Fibroblast of peridontal ligament (primary cell): ENCODE data around the gene HESX1.

ENCODE experiments used
- DNase-seq: peaks from one replicate; pipeline ENCODE4 v3.0.0-alpha.2; 2010; ENCODE audit errors: extremely low read depth

Gene HESX1

DNA sequence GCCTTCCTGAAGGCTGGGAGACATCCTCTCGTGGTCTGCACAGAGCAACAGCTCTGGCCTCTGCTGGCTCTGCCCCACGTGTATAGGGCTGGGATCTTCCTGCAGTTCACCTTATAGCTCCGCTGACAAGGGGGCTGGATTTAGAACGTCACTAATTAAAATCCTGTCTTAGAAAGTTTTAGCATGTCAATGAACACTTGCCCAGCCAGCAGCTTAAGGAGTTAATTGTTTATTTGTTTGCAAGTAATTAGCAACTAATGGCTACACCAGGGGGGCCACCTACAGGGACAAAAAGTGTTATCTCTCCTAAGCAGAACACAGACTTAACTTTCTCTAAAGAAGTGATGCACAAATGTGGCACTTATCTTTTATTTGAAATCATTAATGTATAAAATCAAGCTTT is at the start of gene HESX1:
Gene HESX1 (minus strand): TSS at position 84 of the 403 bp plus-strand sequence. CDS start 60 bp downstream, at position 24.
- no peak for DNase-seq

DNA sequence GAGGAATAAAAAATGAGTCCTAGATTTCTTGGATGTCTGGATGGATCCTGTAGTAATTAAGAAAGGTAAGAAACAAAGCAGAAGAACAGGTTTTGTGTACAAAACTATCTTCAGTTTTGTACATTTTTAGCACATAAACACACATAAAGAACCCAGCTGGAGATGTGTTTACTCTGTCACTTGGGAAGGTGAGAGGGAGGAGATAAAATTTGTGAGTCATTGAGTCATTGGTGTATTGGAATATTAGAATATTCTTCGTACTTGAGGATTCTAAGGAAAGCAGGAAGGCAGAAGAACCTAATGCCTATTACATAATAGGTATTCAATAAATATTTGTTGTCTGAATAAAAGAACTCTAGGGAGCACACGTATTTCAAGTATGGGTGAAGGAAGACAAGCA is 45.2 kb upstream of the HESX1 start:
- no peak for DNase-seq

- DNase-seq = no peak
These were observed 35.1 kb upstream of the HESX1 start for GRCh38 chr3:57234613-57235575.

GRCh38 chr3:57233799-57234198 is 34.0 kb upstream of the HESX1 start:
- no peak for DNase-seq

DNA sequence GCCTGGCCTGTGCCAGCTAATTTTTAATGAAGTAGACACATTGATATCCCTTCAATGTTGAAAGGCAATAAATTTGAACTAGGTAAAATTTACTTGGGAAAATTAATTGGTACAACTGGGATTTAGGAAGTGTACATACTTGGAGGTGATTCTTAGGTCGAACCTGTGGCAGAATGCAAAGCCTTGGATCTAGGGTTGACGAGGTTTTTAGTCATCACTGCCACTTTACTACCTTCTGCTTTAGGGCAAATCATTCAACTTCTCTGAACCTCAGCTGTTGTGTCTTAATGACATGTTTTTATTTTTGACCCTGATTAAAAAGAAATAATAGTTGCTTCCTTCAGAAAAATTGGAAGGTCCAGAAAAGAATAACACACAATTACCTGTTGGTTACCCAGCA is 30.2 kb upstream of the HESX1 start:
- DNase-seq = no peak

- DNase-seq = peak; percentile 64
These were observed 28.4 kb upstream of the HESX1 start for GRCh38 chr3:57227930-57228751.

GRCh38 chr3:57227204-57227929 is 27.6 kb upstream of the HESX1 start, which contains the start of gene APPL1:
TSS of gene APPL1 (plus strand) at chr3:57227729. CDS start at chr3:57227884, 155 bp downstream.
- peak; percentile 81 for DNase-seq

GRCh38 chr3:57226176-57226575 is 26.4 kb upstream of the HESX1 start:
- no peak for DNase-seq

- DNase-seq = no peak
These were observed 25.1 kb upstream of the HESX1 start for GRCh38 chr3:57224856-57225255.

DNA sequence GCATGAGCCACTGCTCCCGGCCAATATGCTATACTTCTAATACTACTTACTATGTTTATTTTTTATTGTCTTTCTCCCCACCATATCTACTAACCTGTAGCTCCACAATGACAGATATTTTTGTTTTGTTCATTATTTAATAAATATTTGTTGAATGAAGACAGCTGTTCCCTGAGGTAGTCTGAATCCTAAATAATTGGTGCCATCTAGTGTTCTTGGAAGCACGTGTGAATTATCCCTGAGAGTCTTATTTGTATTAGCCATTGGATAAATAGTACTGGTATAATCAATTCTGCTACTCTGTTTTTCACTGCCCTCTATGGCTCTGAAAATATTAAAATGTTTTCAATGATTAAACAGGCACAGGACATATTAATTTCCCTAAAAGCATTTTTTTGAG is 22.1 kb upstream of the HESX1 start:
- peak; percentile 38 for DNase-seq

GRCh38 chr3:57206423-57206822 is 6.6 kb upstream of the HESX1 start:
- no peak for DNase-seq

GRCh38 chr3:57194641-57195040 is 5.1 kb downstream of the HESX1 start:
- DNase-seq = no peak

GRCh38 chr3:57192028-57192427 is 7.8 kb downstream of the HESX1 start:
- no peak for DNase-seq

- no peak for DNase-seq
These were observed 15.3 kb downstream of the HESX1 start for GRCh38 chr3:57184526-57184925.

DNA sequence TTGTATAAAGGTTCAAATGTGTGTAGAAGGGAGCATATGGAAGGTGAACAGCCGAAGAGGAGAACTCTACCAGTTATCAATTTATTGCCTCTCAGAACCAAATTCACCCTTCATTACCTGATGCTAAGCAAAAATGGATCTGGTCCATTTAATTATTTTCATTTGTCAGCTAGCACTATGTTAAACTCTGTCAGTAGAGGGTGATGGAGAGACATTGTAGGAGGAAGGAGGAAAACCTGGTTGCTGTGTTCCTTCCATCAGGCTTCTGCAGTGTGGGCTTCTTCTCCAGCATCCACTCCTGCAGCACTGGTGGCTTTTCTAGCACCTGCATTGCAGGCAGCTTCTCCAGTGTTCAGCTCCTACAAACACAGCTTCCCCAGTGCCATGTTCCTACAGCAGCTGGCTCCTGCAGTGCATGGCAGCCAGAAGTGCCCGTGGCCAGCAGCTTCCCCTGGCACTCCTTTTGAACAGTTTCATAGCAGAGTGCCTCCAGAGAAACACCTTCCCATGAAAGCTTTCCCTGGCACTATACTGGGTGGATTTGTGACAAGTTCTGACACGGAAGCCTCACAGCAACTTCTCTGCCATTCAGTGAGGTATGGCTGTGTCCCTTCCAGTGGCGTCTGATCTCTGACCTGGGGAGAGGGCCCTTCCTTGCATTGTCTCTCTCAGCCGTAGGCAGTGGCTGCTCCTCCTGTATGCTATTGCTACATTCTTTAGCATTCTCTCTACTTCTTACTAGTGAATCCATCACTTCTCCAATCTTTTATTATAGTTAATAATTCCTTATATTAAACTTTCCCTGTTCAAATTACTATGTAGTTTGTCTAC is 20.0 kb downstream of the HESX1 start:
- DNase-seq = peak; percentile 33

DNA sequence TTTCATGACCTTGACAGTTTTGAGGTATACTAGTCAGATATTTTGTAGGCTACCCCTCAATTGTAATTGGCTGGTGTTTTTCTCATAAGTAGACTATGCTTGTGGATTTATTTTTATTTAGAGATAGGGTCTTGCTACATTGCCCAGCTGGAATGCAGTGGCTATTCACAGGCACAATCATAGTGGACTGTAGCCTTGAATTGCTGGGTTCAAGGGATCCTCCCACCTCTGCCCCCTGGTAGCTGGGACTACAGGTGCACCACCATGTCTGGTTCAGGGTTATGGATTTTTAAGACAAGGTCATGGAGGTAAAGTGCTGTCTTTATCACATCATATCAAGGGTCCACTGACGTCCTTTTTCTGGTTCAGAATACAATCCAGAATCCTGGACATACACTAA is 23.7 kb downstream of the HESX1 start:
- no peak for DNase-seq

DNA sequence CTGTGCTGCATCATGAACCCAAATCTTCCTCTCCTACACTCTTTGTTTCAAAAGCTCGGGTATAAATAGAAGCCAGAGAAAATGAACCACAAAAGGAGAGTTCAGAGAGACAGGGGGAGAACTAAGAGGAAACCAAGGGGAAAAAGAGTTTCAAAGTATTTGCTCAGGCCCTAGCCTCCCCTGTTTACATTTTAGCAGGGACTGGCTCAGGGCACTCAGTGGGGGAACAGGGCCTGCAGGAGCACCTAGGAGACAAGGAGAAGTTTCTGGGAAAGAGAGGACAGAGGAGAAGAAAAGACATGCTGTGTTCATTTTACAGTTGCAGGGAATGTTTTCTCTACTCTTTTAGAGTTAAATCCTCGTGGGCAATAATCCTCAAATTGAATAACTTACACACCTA is 26.1 kb downstream of the HESX1 start:
- no peak for DNase-seq

DNA sequence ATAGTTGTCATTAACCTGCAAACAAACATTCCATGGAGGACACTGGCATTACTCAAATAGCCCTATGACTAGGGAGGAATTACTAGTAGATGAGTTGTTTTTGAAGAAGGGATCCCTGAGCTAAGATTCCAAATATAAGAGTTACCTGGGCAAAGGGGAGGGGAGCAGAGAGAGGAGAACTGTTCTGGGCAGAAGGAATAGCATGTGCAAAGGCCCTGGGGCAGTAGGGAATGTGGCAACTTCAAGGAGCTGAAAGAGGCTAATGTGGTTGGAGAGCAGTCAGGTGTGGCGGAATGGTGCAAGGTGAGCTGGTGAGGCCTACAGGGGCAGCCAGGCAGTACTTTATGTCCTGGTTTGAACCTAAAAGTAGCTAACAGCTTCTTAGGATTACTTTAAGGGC is 28.8 kb downstream of the HESX1 start:
- no peak for DNase-seq

GRCh38 chr3:57169872-57170623 is 29.7 kb downstream of the HESX1 start:
- DNase-seq = peak; percentile 35

GRCh38 chr3:57169108-57169507 is 30.7 kb downstream of the HESX1 start:
- no peak for DNase-seq
